ENCODE measurements around the gene STK32B.

STK32B gene

GRCh38 chr4:5126857-5127256 is 75.6 kb downstream of the STK32B start:
- Histone ChIP-seq H3K4me1 (no peaks in the 10 kb centered on the region), H3K4me2 (ENCODE audit: low read length) (no peak overlapping the region), H3K9me3 (ENCODE audit: control insufficient read depth, low read length) (no peaks in the 10 kb centered on the region), H3K27ac (no peak overlapping the region), H2AFZ (no peak overlapping the region), H3K79me2 (no peaks in the 10 kb centered on the region), H3K4me3 (ENCODE audit: low read depth, low read length) (no peak overlapping the region), H3K27me3 (ENCODE audit: control insufficient read depth, insufficient read depth, low read length) (no peaks in the 10 kb centered on the region), H3K9ac (no peak overlapping the region), H3K36me3 (ENCODE audit: control insufficient read depth, insufficient read depth, low read length) (no peaks in the 10 kb centered on the region)
- TF ChIP-seq CTCF (IDR thresholded peaks at IDR 0.05) = no peak

- no peaks in the 10 kb centered on the region for H3K36me3 ChIP-seq (ENCODE audit: control insufficient read depth, insufficient read depth, low read length)
- H3K27me3 ChIP-seq (ENCODE audit: control insufficient read depth, insufficient read depth, low read length) = no peaks in the 10 kb centered on the region
- no peak overlapping the region for H3K9ac ChIP-seq
- TF ChIP-seq CTCF (IDR thresholded peaks at IDR 0.05) = no peak
- no peaks in the 10 kb centered on the region for H3K4me1 ChIP-seq
- no peak overlapping the region for H3K4me3 ChIP-seq (ENCODE audit: low read depth, low read length)
- H2AFZ ChIP-seq = no peak overlapping the region
- no peak overlapping the region for H3K27ac ChIP-seq
- no peaks in the 10 kb centered on the region for H3K9me3 ChIP-seq (ENCODE audit: control insufficient read depth, low read length)
- no peaks in the 10 kb centered on the region for H3K79me2 ChIP-seq
- H3K4me2 ChIP-seq (ENCODE audit: low read length) = no peak overlapping the region
Observed at GRCh38 chr4:5127556-5127955, 76.3 kb downstream of the STK32B start.

GRCh38 chr4:5128569-5128968 is 77.3 kb downstream of the STK32B start:
- Histone ChIP-seq H3K9me3 (ENCODE audit: control insufficient read depth, low read length) (no peaks in the 10 kb centered on the region), H3K4me1 (no peaks in the 10 kb centered on the region), H3K27me3 (ENCODE audit: control insufficient read depth, insufficient read depth, low read length) (no peaks in the 10 kb centered on the region), H3K9ac (no peak overlapping the region), H3K79me2 (no peaks in the 10 kb centered on the region), H2AFZ (no peak overlapping the region), H3K4me3 (ENCODE audit: low read depth, low read length) (no peak overlapping the region), H3K27ac (no peak overlapping the region), H3K4me2 (ENCODE audit: low read length) (no peak overlapping the region), H3K36me3 (ENCODE audit: control insufficient read depth, insufficient read depth, low read length) (no peaks in the 10 kb centered on the region)
- no peak for TF ChIP-seq CTCF (IDR thresholded peaks at IDR 0.05)

- no peak overlapping the region for H3K4me3 ChIP-seq (ENCODE audit: low read depth, low read length)
- H3K36me3 ChIP-seq (ENCODE audit: control insufficient read depth, insufficient read depth, low read length) = no peaks in the 10 kb centered on the region
- no peaks in the 10 kb centered on the region for H3K27me3 ChIP-seq (ENCODE audit: control insufficient read depth, insufficient read depth, low read length)
- H3K9ac ChIP-seq = no peak overlapping the region
- no peaks in the 10 kb centered on the region for H3K79me2 ChIP-seq
- no peak overlapping the region for H3K4me2 ChIP-seq (ENCODE audit: low read length)
- H3K27ac ChIP-seq = no peak overlapping the region
- no peak overlapping the region for H2AFZ ChIP-seq
- no peak for TF ChIP-seq CTCF (IDR thresholded peaks at IDR 0.05)
- H3K4me1 ChIP-seq = no peaks in the 10 kb centered on the region
- no peaks in the 10 kb centered on the region for H3K9me3 ChIP-seq (ENCODE audit: control insufficient read depth, low read length)
Observed at GRCh38 chr4:5133201-5133600, 81.9 kb downstream of the STK32B start.

- no peaks in the 10 kb centered on the region for H3K9me3 ChIP-seq (ENCODE audit: control insufficient read depth, low read length)
- H2AFZ ChIP-seq = no peak overlapping the region
- H3K36me3 ChIP-seq (ENCODE audit: control insufficient read depth, insufficient read depth, low read length) = no peaks in the 10 kb centered on the region
- no peaks in the 10 kb centered on the region for H3K4me1 ChIP-seq
- no peaks in the 10 kb centered on the region for H3K27me3 ChIP-seq (ENCODE audit: control insufficient read depth, insufficient read depth, low read length)
- TF ChIP-seq CTCF (IDR thresholded peaks at IDR 0.05) = no peak
- H3K27ac ChIP-seq = no peak overlapping the region
- no peak overlapping the region for H3K4me2 ChIP-seq (ENCODE audit: low read length)
- H3K79me2 ChIP-seq = no peaks in the 10 kb centered on the region
- no peak overlapping the region for H3K4me3 ChIP-seq (ENCODE audit: low read depth, low read length)
- H3K9ac ChIP-seq = no peak overlapping the region
Observed at GRCh38 chr4:5133933-5134594, 82.8 kb downstream of the STK32B start.
